Natural killer cell treated with Interleukin-12 subunit alpha and Interleukin-12 subunit beta and Interleukin-15 and Interleukin-18, amount 100 ng/mL, for 72 hours (primary cell): Measurements from ENCODE around the gene FAAP100. TPM values are rescaled to one million over a fixed set of nuclear protein-coding genes. Genes with fewer than 3 reads are reported as not detected.
A peak's percentile ranks its signal among the peaks of the same experiment; 100 is the strongest.

Experiments used
- ATAC-seq, 2 donors: fragments of 150-1000 bp; cut with Tn5 transposase in 1 of 2; sonication (Bioruptor Pico), chemical (Tn5 transposase) in 1 of 2; 2 replicates each; pipeline ENCODE4 v1.10.0; 2021
- DNase-seq: peaks from one replicate; pipeline ENCODE4 v3.0.0; 2022; ENCODE audit warnings: low spot score
- H3K27ac Mint-ChIP-seq, 2 donors: 1 replicate in 1 of 2; 2 replicates in 1 of 2; pipeline ENCODE4 v1.8.0; 2022; ENCODE audit warnings: mixed read lengths in 2 of 2, mild to moderate bottlenecking in 1 of 2, moderate library complexity in 1 of 2
- H3K27me3 Mint-ChIP-seq, 2 donors: 1 replicate in 1 of 2; 2 replicates in 1 of 2; pipeline ENCODE4 v1.8.0; 2022; ENCODE audit warnings: mixed read lengths in 2 of 2
- H3K36me3 Mint-ChIP-seq: one replicate; pipeline ENCODE4 v1.8.0; 2022; ENCODE audit warnings: mixed read lengths
- H3K4me1 Mint-ChIP-seq, 2 donors: 1 replicate in 1 of 2; 2 replicates in 1 of 2; pipeline ENCODE4 v1.8.0; 2022; ENCODE audit warnings: low read depth in 2 of 2, mixed read lengths in 2 of 2, mild to moderate bottlenecking in 1 of 2
- H3K4me3 Mint-ChIP-seq: one replicate; pipeline ENCODE4 v1.8.0; 2022; ENCODE audit warnings: mixed read lengths
- H3K9me3 Mint-ChIP-seq: 2 replicates; pipeline ENCODE4 v1.8.0; 2022; ENCODE audit warnings: mixed read lengths
- total RNA-seq, 2 donors: library from RNA; stranded (reverse); gene quantifications; one replicate each; pipeline ENCODE4 v1.2.3, GENCODE V29; 2022

The FAAP100 gene
- total RNA-seq, 2 donors from 2014 or later, result 35.5 to 76.6 TPM

DNA sequence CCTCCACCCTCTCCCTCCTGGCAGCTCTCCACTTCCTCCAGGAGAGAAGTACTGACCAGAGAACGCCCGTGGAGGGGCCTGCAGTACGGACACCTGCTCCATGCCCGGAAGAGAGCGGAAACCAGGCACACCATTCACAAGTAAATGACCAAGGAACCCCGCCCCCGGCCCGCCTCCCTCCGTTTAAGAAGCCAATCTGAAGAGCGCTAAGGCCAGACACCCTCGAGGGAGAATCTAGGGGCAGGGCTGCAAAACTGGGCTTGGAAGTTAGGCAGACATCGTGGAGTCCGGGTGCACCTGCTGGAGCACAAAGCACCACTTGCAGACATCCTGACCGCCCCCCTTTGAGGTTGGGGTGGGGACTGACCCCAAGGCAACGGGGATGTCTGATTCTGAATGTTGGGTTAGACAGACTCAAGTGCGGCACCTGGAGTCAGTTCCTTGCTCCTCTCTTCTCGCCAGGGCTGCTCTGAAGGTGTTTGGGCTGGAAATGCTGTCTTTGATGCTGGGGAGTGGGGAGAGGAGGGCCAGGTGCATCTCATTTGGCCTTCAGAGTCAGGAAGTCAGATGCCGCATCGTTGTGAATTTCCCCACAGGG is 964 bp upstream of the FAAP100 start:
- H3K4me1 Mint-ChIP-seq, result peaks cover 25 to 29% of the 10 kb centered on the region in 2 donors
- H3K9me3 Mint-ChIP-seq, result no peaks in the 10 kb centered on the region

DNA sequence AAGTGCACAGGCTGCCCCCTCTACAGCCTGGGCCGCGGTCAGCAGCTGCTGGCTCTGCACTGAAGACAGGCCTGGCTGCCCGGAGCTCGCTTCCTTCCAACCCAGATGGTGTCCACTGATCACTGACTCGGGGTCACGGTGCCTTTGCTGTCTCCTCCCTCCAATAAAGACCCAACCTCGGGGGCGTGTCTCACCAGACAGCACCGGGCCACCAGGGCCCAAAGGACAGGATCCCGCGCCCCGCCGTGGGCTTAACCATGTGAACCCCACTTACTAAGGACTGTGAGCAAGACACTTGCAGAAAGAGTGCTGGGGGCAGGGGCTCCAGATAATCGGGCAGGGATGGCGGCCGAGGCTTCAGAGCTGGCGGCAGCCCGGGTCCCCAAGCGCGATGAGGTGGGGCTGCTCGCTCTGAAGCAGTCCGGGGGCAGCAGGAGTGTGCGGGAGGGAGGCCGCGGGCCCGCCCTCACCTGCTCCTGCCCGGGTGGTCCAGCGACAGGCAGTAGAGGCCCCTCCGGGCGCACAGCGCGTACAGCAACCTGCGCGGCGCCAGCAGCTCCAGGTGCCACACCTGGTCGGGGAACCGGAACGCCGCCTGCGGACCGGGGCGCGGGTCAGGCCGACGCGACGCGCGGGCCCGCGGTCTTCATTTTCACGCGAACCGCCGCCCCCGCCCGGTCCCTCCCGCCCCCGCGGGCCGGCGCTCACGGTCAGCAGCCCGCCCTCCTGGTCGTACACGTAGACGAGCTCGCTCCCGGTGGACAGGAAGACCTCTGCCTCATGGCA is 502 bp downstream of the FAAP100 start:
- ATAC-seq (peak in 1 of 2 donors; percentile 60), DNase-seq (peak; percentile 58)
- H3K9me3 Mint-ChIP-seq, result no peaks in the 10 kb centered on the region
- no peaks in the 10 kb centered on the region for H3K36me3 Mint-ChIP-seq
- no peaks in the 10 kb centered on the region for H3K27me3 Mint-ChIP-seq
- peak overlapping the region in 1 of 2 donors; percentile 16 for H3K27ac Mint-ChIP-seq
- H3K4me3 Mint-ChIP-seq, result peak overlapping the region; percentile 89
- H3K4me1 Mint-ChIP-seq, result peaks cover 25 to 29% of the 10 kb centered on the region in 2 donors

More for the DNA sequence above, 964 bp upstream of the FAAP100 start:
- Mint-ChIP-seq H3K27ac (peak overlapping the region; percentile 83 to 90), H3K27me3 (no peaks in the 10 kb centered on the region), H3K4me3 (peak overlapping the region; percentile 91), H3K36me3 (no peaks in the 10 kb centered on the region)
- ATAC-seq (peak; percentile 78 to 83), DNase-seq (peak; percentile 75)

DNA sequence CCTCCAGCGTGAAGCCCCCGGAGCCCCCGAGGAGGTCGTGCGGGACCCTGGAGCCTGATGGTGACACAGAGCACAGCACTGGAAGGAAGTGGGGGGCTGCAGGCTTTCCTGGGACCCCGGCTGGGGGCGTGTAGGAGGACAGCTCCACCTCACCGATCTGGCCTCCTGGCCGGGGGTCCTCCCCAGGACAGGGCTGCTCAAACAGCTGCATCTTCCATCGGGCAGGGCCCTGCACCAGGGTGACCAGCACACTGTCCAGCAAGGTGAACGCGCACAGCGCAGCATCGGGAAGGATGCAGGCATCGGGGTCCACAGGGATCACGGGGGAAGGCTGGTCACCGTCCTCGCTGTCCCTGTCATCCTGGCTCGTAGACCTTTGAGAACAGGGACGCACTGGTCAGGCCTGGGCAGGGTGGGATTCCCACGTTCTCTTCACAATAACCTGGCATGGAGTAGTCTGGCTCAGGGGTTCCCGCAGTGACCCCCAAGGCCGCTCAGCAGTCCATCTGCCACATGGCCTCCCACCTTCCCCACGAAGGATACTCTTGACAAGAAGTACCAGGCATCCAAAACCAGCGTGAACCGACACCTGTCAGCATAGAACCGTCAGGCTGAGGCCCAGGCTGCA is 1.2 kb downstream of the FAAP100 start:
- Mint-ChIP-seq H3K27ac (peak overlapping the region in 1 of 2 donors; percentile 16), H3K27me3 (no peaks in the 10 kb centered on the region), H3K9me3 (no peaks in the 10 kb centered on the region), H3K4me3 (peak overlapping the region; percentile 89), H3K4me1 (peaks cover 25 to 29% of the 10 kb centered on the region in 2 donors), H3K36me3 (no peaks in the 10 kb centered on the region)
- DNase-seq (peak; percentile 44), ATAC-seq (no peak)

DNA sequence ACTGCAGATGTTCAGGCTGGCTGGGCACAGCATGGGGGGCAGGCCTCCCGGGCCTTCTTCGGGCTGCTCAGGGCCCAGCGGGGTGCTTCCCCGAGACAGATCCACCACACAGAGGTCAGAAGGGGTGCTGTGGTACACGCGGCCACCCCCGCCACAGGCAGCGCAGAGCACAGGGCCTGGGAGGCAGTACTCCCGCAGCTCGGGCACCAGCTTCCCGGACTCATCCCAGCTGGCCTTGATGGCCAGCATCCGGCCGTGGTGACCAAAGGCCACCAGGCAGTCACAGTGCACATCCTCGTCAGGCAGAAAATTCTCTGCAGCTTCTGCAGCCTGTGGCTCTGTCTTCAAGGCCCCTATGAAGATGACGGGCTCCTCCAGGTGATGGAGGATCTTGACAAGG is 1.9 kb downstream of the FAAP100 start:
- Mint-ChIP-seq H3K4me1 (peaks cover 25 to 29% of the 10 kb centered on the region in 2 donors), H3K27ac (peak overlapping the region in 1 of 2 donors; percentile 37), H3K27me3 (no peaks in the 10 kb centered on the region), H3K9me3 (no peaks in the 10 kb centered on the region), H3K36me3 (no peaks in the 10 kb centered on the region), H3K4me3 (peak overlapping the region; percentile 89)
- DNase-seq (no peak), ATAC-seq (no peak)

DNA sequence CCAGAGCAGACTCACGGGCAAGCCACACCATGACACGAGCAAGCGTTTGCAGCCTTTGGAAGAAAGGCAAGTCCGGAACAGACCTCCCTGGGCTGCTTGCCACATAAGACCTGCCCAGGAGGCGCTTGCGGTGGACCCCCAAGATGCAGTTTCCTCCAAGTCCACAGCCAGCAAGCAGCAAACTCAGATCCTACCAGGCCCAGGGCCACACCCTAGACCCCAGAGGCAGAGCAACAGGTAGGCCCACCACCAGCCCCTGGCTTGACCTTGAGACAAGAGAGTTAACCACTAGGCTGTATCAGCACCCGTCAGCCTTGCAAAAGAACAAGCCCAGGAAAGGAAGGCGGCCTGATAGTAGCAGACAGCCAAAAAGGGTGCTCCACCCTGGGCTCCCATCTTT is 2.3 kb downstream of the FAAP100 start:
- H3K4me3 Mint-ChIP-seq, result peak overlapping the region; percentile 89
- ATAC-seq, result no peak

DNA sequence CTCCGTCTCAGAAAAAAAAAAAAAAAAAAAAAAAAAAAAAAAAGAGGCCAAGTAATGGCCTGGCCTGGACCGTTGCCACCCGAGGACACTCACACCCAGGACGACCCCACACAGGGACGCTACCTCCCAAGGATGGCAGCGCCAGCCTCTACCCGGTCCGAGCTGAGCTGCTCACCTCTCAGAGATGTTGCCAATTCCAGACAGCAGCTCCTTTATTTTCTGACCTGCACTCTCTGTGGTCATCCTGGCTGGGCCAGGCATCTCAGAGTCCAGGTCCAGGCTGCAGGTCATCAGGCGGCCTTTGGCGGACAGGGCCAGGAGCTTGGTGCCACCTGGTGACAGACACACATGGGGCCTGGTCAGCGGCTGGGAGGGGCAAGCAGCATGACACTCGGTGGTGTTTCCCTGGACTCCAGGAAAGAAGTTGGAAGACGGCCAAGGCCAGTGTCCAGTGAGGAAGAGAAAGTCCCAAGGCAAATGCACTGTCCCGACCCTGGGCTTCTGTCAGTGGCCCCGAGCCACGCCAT is 3.1 kb downstream of the FAAP100 start:
- Mint-ChIP-seq H3K36me3 (no peaks in the 10 kb centered on the region), H3K4me3 (no peak overlapping the region), H3K27me3 (no peaks in the 10 kb centered on the region), H3K9me3 (no peaks in the 10 kb centered on the region), H3K27ac (peak overlapping the region in 1 of 2 donors; percentile 37), H3K4me1 (peaks cover 21 to 26% of the 10 kb centered on the region in 2 donors)
- ATAC-seq (no peak), DNase-seq (no peak)

More for the DNA sequence above, 2.3 kb downstream of the FAAP100 start:
- Mint-ChIP-seq H3K36me3 (no peaks in the 10 kb centered on the region), H3K27ac (peak overlapping the region in 1 of 2 donors; percentile 37), H3K27me3 (no peaks in the 10 kb centered on the region), H3K4me1 (peaks cover 25 to 29% of the 10 kb centered on the region in 2 donors), H3K9me3 (no peaks in the 10 kb centered on the region)
- DNase-seq, result no peak

DNA sequence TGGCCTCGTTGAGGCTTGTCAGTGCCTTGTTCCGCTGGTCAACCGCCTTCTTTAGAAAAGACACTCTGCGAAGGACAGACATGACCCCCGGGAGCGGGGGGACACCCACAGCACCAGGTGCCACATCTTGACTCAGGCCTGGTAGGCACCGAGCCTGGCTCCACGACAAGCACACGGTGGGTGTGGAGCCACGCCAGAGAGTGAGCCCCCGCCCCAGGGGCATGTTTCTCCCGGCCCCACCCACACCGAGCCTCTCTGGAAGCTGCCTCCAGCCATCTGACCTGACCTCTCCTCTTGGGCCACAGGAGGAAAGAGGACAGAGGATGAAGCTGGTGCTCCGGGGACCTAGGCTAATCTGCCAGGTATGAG is 4.6 kb downstream of the FAAP100 start:
- Mint-ChIP-seq H3K36me3 (no peaks in the 10 kb centered on the region), H3K27ac (no peak overlapping the region), H3K27me3 (no peaks in the 10 kb centered on the region), H3K4me3 (no peak overlapping the region), H3K4me1 (peaks cover 10 to 13% of the 10 kb centered on the region in 2 donors), H3K9me3 (no peaks in the 10 kb centered on the region)
- ATAC-seq, result no peak
- no peak for DNase-seq

DNA sequence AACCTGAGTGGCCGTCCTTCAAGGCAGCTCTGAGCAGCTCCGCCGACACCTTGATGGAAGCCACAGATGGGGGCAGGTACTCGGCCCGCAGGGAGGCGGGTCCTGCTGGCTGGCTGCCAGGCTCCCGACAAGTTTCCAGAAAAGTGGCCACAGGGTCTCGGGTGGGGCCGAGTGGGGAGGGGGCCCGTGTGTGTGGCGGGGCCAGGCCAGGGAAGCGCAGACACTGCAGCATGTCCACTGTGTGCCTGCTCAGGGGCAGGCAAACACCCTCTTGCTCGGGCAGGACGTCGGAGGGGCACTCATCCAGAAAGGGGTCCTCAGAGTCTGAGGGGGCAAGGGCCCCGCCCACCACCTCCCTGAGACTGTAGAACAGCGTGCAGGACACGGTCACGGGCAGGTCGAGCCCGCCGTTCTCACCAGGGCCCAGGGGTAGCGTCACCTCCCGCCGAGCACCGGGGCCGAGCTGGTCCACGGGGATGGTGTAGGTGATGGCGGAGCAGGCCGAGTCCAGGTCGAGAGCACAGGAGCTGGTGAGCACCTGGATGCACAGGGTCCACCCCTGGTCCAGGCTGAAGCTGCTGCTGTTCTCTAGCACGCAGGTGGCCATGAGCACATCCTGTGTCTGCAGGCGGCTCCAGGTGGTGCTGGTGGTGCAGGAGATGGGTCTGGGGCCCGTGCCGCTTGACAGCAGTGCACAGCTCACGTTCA is 5.1 kb downstream of the FAAP100 start:
- no peak for ATAC-seq
- Mint-ChIP-seq H3K4me3 (no peak overlapping the region), H3K9me3 (no peaks in the 10 kb centered on the region), H3K36me3 (no peaks in the 10 kb centered on the region), H3K27me3 (no peaks in the 10 kb centered on the region), H3K27ac (no peak overlapping the region), H3K4me1 (peaks cover 10 to 13% of the 10 kb centered on the region in 2 donors)
- DNase-seq, result no peak

DNA sequence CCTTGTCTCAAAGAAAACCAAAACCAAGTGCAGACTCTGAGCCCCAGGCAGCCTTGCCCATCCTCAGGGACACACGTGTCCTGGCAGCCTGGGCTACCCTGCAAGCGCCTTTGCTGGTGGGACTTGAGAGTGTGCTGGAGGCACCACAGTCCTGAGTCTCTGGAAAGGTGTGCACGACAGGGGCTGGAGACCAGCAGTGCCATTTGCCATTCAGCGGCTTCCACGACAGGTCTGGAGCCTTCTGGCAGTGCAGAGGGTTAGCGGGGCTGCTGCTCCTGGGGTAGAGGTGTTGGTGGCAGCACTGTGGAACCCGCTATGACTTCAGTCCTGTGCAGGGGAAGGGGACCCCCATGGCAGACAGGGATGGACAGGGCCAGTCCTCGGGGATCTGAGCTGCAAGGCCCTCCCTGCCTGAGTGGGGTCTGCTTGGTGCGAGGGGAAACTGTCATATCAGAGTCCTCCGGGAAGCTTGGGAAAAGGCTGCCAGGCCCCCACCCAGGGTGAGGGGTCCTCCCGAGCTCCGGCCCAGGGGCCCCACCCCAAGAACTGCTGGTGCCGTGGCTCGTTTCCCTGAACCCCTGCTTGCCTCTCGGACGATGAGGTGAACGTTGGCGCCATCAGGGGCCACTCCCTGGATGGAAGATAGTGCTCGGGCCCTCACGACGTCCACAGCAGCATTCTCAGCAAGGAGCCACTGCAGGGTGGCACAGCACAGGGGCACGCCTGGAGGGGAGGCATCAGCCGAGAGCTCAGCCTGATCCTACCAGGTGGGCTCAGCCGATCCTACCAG is 6.8 kb downstream of the FAAP100 start:
- H3K4me1 Mint-ChIP-seq, result peaks cover 7% of the 10 kb centered on the region in 2 donors
- no peaks in the 10 kb centered on the region for H3K36me3 Mint-ChIP-seq
- no peak for DNase-seq
- no peaks in the 10 kb centered on the region for H3K9me3 Mint-ChIP-seq
- no peak overlapping the region for H3K27ac Mint-ChIP-seq
- ATAC-seq, result no peak
- H3K27me3 Mint-ChIP-seq, result no peaks in the 10 kb centered on the region
- H3K4me3 Mint-ChIP-seq, result no peak overlapping the region

DNA sequence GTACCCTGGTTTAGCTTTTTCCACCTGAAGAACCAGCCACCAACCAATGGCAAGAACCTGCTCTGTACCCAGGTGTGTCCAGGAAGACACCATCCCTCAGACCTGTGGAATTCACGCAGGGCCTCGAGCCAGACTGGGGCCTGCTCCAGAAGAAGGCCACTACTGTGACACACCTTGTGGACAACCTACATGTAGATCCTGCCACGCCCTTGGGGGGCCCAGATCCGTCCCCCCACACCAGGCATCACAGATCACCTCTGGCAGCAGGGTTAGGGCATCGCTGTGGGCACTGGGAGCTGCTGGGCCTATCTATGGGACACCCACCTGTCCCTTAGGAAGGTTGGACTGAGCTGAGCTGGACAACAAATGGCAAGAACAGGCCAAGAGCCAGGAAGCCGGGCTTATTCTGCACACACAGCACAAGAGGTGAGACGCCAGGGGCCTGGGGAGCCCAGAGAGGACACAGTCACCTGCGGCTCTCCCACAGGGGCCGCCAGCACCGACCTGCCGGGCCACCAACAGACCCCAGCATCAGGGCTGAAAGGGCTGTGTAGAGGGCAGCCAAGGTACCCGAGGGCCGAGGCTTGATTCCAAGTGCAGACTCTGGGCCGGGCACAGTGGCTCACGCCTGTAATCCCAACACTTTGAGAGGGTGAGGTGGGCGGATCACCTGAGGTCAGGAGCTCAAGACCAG is 7.7 kb downstream of the FAAP100 start:
- no peak overlapping the region for H3K4me3 Mint-ChIP-seq
- ATAC-seq, result no peak
- DNase-seq, result no peak
- H3K36me3 Mint-ChIP-seq, result no peaks in the 10 kb centered on the region
- H3K27ac Mint-ChIP-seq, result no peak overlapping the region
- H3K9me3 Mint-ChIP-seq, result no peaks in the 10 kb centered on the region
- H3K27me3 Mint-ChIP-seq, result no peaks in the 10 kb centered on the region
- H3K4me1 Mint-ChIP-seq, result peaks cover under 1 to 2% of the 10 kb centered on the region in 2 donors

DNA sequence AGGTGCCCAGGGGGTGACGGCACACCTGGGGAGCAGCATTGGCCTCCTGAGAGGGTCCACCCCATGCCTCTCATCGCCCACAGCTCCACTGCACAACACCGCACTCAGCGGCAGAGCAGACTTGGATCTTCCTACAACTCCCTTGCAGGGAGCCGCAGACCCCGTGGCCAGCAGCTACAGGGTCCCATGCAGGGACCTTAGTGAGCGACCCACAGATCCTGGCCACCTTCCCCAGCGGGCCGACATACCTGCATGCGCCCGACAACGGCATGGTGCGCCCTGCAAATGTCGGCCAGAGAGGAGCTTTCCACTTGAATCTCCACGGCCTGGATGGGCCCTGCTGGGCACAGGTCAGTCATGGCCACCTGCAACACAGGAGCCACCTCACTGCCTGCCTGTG is 8.4 kb downstream of the FAAP100 start:
- H3K4me3 Mint-ChIP-seq, result no peak overlapping the region
- no peaks in the 10 kb centered on the region for H3K36me3 Mint-ChIP-seq
- DNase-seq, result no peak
- no peak overlapping the region for H3K27ac Mint-ChIP-seq
- no peaks in the 10 kb centered on the region for H3K4me1 Mint-ChIP-seq
- ATAC-seq, result no peak
- H3K27me3 Mint-ChIP-seq, result no peaks in the 10 kb centered on the region
- no peaks in the 10 kb centered on the region for H3K9me3 Mint-ChIP-seq

DNA sequence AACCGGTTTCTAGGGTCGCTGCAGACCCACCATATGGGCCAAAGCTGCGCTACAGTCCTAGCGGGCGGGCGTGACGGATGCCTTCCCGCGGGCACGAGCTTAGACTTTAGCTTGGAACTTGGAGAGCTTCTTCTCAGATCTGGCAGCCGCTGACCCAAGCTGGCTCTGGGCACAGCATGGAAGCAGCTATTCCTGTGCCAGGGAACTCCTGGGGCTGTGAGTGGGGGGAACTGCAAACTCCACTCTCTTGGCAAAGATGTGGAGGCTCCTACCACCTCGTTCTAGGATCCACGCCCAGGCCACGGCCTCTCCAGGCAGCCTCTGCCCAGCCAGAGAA is 8.8 kb downstream of the FAAP100 start:
- H3K27me3 Mint-ChIP-seq, result no peaks in the 10 kb centered on the region
- DNase-seq (no peak), ATAC-seq (no peak)
- no peak overlapping the region for H3K4me3 Mint-ChIP-seq
- no peaks in the 10 kb centered on the region for H3K9me3 Mint-ChIP-seq
- no peaks in the 10 kb centered on the region for H3K4me1 Mint-ChIP-seq
- H3K36me3 Mint-ChIP-seq, result no peaks in the 10 kb centered on the region
- H3K27ac Mint-ChIP-seq, result no peak overlapping the region
